GM18907 (cell line): ENCODE data around the gene CBX1.
A peak's percentile ranks its signal among the peaks of the same experiment; 100 is the strongest.
"Not testable (repeated sequence)": the region's sequence is repeated elsewhere in the genome, so short reads cannot be mapped to it uniquely, and the experiment has no call there.

Source experiments
- ATAC-seq: cut with Tn5 transposase; IDR thresholded peaks from one replicate; pipeline ENCODE4 v1.9.1; 2021; ENCODE audit warnings: mild to moderate bottlenecking, moderate library complexity; ENCODE audit not compliant: unreplicated experiment

The CBX1 gene

DNA sequence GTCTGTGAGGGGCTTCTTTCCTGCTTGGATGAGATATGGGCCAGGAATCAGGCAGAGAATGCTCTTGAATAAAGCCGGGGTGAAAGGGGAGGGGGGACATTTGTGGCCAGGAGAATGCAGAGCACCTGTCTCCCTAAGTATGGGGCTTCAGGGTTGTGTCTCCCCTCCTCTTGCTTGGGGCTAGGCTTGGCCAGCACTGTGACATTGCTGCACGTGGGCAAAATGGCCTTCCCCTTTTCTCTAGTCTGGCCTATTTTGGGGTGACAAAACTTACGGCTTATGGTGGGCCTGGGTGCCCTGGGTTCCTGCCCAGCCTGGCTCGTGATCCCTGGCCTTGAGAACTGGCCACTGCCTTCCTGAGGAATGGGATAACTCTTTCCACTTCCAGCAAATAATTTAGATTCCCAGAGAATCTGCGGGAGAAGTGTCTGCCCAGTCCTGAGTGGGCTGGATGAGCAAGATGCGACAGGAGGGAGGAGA lies 47.5 kb downstream of the CBX1 start:
- no peak for ATAC-seq

DNA sequence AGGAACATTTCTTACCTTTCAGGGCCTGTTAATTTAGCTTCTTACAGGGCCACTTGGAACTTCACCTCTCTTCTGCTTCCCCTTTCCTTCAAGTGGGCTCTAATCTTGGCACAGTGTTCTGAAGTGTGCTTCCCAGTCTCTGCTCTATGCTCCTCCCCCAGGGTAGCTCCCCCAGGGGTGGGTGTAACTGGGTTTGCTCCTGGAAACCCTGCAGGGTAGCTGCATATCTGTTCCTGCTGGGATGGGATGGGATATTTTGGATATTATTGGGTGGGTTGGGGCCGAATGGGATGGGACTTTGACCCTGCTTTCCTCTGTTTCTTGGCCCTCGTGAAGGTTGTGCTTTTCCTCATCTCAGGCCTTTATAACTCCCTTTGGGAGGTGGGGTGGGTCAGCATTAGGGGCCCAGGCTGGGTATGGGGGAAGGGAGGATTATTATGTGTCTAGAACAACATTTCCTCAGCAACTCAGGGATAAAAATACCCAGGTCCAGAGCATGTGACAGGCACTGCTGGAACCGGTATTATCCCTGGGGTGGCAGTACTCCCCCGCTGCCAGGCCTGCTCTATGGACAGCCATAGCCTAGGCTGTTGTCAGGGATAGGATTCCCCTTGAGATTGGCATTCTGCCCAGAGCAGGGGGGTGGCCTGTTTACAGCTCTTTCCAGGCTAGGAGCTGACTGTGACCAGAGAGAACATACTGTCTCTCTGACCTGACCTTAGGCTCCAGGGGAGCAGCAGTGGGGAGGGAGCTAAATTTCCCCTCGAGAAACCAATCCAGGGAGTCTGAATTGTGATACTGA lies 48.1 kb downstream of the CBX1 start:
- ATAC-seq = no peak

DNA sequence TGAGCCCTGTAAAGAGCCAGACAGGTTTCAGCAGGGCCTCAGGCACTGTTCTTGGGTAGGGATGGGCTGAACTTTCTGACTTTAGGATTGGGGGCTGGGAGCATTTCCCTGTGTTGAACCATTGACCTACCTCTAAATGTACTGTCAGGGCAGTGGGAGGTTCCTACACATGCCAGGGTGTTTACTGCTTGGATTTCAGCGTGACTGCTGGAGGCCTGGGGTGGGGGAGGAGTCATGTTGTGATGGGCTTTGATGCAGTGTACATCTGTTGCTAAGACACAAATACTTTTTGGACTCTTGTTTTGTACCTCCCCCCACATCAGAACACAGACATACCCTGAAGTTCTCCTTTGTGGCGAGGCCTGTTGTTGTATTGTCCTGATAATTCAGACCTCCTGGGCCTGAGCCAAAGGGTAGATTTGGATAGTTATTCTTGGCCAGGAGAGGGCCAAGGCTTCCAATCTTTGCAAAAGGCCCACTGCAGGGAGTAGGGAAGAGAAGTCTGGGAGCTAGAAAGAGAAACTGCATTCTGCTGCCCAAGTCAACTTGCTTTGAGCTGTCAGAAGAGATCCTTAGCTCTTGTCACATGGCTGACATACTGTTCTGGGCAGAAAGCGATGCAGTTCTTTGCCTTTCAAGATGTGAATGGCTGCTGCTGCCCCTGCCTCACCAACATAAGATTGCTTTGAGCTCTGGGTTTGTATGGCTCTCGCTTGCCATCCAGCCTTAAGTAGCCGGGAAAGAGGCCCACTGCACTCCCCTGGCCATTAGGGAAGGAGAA lies 49.4 kb downstream of the CBX1 start:
- no peak for ATAC-seq

DNA sequence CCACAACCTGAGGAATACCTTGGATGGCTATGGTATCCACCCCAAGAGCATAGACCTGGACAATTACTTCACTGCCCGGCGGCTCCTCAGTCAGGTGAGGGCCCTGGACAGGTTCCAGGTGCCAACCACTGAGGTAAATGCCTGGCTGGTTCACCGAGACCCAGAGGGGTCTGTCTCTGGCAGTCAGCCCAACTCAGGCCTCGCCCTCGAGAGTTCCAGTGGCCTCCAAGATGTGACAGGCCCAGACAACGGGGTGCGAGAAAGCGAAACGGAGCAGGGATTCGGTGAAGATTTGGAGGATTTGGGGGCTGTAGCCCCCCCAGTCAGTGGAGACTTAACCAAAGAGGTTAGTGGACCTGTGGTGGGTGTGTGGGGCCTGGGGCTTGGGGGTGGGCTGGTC lies 50.0 kb downstream of the CBX1 start:
- ATAC-seq = no peak

DNA sequence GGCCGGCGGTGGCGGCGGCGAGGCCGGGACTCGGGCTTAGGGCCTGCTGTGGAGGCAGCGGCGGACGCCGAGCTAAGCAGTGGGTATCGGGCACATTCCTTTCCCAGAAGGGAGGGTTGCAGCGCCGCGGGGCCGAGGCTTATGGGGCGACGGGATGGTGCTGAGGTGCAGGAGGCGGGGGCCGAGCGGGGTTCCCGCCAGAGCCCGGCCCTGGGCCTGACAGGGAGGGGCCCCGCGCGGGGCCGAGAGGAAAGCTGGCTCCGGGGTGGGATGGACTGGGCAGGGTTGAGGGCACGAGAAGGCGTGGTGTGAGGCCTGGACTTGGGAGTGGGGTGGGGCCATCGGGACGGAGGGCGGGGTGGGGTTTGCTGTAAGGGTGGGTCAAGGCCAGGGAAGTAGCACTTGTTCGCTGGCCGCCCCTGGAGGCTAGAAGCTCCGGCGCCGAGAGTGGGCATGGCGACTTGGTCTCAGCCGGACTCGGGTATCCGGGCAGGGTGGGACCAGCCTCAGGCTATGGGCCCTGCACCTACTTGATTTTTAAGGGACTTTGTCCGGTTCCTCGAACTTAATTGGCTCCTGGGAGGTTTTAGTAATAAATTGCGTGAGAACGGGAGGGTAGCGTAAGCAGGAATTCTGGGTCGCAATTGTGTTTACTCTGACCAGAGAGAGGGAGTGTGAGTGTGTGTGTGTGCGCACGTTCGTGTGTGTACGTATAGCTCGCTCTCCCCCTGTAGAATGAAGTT lies 52.7 kb downstream of the CBX1 start:
- ATAC-seq = peak; percentile 43

DNA sequence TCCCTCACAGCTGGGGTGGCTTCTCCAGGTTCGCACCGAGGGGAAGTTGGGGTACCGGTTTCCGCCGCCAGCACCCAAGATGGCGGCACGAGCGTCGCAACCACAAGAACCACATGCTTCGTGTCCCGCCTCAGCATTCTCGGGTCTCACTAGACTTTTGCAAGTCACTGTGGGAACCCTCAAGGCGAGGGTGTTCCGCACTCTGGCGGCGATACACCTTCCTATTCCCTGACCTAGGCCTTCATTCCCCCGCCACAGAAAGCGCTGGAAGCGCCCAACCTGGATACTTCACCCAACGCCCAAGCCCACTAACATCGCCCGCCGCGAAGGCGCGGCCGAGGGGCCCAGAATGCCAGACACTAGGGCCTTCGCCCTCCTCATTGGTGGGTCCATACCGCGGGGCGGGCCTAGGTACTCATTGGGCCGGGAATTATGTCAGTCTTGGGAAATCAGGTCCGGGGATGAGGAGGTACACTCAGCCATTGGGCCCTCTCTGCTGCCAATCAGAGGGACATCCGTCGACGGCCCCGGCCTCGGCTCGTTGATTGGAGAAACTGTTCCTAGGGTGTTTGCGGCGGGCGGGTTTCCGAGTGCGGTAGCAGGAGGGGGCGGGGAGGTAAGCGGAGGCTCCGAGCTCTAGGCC lies 53.4 kb downstream of the CBX1 start, which contains the start of gene NFE2L1:
Gene NFE2L1, plus strand, starts transcription at position 619 of the 643 bp plus-strand sequence. CDS start 2,760 bp downstream, outside the sequence.
- ATAC-seq = peak; percentile 90

DNA sequence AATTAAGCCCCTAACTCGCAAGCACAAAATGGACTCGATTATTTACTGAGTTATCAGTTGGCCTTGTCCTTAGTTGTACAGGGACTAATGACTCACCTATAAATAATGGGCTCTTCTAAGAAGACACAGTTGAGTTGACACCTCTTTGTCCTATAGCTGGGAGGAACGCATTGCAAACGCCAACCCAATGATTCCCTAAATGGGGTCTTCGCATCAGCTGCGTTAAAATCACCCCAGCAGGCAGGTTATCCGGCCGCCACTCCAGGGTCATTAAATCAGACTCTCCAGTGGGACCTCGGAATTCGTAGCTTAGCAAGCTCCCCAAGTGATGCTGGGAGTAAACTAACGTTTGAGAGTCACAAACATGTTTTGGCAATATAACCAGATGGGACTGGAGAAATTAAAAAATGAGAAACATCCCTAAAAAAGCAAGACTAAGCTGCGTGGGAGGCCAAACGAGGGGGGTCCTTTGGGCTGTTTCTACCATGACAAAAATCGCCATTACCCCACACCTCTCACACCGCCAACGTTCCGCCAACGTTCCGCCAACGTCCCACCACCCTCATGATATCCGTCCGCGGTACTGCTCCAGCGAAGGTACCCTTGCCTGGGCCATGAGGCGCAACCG lies 54.1 kb downstream of the CBX1 start:
- no peak for ATAC-seq

DNA sequence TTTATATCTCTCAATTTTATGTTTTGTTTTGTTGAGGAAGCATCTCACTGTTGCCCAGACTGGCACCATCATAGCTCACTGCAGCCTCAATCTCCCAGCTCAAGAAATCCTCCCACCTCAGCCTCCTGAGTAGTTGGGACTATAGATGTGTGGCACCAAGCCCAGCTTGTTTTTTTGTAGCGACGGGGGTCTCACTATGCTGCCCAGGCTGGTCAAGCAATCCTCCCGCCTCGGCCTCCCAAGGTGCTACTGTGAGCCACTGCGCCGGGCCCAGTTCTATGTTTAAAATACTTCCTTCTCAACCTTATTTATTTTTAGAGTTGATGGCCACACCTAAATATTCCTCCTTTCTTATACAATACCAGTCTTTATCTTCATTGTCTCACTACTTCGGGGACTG lies 55.0 kb downstream of the CBX1 start:
- ATAC-seq = no peak

DNA sequence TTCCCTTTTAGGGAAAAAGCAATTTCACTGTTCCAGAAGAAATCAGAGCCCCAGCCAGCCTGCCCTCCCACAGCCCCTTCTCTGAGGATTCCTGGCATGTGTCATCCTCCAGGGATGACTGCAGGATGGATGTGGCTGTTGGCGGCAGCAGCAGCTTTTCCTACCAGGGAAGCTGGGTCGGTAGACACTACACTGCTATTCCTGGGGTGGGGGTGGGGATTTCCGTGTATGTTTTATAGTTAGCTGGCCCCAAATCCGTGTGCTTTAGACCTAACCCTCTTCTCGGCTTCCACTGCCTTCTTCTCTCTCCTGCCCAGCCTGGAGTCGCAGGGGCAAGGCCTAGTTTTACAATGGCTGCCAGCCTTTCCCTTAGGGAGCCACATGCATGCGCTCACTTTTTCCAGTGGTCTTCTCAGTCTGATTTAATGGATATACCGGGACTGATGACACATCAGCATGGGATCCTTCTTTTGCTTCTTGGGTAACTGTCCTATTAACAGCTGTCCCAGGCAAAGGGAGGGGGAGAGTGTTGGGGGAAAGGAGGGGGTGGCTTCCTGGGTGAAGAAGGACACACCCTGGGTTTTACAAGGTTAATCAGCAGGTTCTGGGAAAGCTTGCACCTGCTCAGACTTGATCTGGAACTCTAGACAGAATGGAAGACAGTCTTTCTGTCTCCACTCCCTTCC lies 55.8 kb downstream of the CBX1 start:
- ATAC-seq = no peak

DNA sequence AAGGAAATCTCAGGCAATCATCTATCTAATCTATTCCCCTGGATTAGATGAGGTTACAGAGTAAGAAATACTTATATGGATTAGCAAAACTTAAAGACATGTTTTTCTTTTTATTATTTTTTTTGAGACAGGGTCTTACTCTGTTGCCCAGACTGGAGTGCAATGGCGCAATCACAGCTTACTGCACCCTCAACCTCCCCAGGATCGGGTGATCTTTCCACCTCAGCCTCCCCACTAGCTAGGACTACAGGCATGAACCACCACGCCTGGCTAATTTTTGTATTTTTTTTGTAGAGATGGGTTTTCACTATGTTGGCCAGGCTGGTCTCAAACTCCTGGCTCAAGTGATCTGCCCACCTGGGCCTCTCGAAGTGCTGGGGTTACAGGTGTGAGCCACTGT lies 56.4 kb downstream of the CBX1 start:
- ATAC-seq = no peak

DNA sequence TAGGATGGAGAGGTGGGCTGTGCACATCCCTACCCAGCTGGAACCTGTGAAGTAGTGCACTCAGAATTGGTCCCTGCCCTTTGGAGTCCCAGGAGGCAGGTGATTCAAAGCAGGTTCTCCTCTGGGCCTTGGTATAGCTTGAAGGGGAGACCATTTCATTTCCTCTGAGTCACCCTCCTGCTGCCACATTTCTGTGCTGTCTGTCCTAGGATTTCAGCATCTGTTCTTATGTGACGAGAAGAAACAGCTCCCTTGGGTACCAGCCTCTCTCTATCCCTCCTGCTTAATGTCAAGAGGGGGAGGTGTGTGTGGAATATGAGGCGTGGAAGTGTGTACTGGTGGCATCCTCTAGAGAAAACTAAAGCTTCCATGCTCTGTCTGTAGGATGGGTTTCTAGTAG lies 58.1 kb downstream of the CBX1 start:
- no peak for ATAC-seq

DNA sequence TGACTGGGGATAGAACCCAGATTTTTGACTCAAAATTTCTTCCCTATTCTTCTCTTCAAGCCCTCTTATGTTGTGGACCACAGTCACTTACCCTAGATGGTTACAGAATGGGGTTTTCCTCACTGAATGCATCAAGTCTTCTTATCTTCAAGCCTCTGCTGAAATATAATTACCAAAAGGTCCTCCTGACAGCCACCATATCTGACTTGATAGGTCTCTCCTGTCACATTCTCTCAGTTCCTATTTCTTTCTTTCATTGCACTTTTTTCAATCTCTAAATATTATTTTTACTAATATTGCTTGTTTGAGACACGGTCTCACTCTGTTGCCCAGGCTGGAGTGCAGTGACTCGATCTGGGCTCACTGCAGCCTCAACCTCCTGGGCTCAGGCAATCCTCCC lies 62.6 kb downstream of the CBX1 start:
- no peak for ATAC-seq

DNA sequence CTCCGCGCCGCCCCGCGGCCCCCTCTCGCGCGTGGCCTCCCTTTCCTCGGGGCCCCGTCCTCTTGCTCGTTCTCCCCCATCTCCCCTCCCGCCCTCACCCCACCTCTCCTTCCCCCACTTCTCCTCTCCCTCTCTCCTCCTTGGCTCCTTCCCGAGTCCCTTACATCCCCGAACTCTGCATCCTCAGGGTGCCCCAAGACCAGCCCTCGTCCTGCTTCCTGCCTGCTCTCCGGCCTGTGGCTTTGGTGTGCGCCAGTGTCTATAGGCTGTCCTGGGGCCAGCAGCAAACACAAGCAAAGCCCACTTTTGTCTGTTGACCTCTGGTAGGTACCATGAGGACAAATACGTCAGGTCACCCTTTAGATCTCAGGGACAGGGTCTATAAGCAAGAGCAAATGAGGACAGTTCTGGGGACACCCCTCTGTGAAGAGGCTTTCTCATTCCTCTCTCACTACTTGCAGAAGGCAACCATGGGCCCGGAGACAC lies 63.4 kb downstream of the CBX1 start:
- no peak for ATAC-seq

DNA sequence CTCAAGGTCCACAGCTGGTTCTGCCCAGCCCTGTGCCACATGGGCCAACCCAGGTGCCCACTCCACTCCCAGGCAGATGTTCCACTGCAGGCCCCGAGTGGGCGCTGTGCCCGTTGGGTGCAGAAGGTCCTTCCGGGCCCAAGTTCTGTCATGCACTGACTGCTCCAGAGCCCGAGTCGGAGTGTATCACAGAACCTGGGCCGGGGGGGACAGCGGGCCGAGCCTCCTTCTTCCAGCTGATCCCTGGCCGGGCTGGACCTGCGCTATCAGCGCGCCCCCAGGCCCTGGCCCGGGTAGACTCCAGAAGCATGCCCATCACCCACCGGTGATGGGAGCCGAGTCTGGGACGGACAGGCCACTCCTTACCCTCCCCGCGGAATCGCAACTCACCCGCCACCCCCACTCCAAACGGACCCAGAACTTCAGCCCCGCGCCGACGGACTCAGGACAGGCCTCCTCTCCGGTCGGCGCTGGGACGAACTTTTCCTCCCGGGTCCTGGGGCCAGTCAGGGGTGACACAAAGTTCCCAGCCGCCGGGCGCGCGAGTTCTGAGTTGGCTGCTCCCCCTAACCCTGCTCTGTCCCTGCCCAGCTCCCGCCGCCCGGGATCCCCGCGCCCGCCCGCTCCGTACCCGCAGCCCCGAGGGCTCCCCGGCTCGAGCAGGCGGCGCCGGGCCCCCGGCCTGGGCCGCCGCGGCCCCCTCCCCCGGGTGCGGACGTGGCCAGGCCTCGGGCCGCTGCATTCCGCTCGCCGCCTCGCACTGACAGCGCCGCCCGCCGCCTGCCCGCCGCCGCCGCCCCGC lies 64.0 kb downstream of the CBX1 start, which contains the start of gene COPZ2:
Gene COPZ2, minus strand, starts transcription at position 762 of the 802 bp plus-strand sequence. Its CDS starts 20 bp downstream, at position 742.
- peak; percentile 55 for ATAC-seq

DNA sequence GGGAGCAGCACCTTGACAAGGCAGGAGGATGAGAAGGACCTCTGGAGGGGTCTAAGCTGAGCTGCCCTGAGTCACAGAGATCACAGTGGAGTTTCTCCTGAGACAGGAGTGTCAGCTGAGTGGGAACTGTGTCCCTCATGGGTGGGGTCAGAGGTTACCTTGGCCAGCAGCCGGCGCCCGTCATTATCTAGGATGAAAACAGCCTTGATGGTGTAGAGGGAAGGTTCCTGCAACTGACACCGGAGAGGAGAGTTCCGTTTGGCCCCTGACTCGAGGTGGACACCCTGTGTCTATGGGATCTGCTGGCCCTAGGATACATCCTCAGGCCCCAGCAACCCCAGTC lies 64.6 kb downstream of the CBX1 start:
- no peak for ATAC-seq

DNA sequence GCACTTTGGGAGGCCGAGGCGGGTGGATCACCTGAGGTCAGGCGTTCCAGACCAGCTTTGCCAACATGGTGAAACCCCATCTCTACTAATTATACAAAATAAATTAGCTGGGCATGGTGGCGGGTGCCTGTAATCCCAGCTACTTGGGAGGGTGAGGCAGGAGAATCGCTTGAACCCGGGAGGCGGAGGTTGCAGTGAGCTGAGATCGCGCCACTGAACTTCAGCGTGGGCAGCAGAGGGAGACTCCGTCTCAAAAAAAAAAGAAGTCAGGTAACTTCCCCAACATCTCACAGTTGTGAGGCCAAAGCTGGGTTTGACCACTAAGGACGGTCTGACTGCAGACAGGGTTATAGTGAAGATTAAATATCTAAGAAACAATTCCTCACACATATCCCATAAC lies 66.5 kb downstream of the CBX1 start:
- not testable (repeated sequence) for ATAC-seq

DNA sequence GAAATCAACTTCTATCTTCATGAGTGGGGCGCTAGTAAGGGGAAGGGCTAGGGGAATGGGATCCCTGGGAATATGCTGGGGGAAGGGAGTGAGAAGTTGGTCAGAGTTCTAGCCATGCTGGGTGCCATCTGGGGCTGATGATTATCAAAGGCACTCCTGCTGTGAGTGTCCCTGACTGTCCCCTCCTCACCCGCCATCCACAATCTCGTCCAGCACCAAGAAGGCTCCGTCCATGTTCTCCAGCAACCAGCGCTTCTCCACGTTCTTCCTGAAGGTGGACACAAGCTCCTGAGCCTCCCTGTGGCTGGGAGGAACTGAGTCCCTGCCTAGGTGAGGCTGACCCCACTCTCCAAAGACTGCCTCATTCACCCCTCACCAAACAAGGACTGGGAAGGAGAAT lies 69.3 kb downstream of the CBX1 start:
- no peak for ATAC-seq

DNA sequence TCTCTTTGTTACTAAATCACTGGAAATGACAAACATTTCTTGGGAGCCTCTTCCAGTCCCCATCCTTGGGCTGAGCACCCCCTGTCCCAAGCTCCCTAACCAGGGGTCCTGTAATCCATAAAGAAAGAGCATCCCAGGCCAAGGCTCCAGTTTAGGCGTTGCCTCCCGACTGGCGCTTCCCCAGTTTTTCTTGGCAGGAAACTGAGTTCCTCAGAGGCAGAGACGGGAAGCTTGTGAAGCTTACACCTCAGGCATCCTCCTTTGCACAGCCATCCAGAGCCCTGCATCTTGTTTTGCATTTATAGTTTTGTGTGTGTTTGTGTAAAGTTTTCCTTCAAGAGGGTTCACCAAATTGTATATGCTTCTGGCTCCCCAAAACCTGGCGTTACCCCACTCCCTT lies 70.7 kb downstream of the CBX1 start:
- ATAC-seq = no peak

DNA sequence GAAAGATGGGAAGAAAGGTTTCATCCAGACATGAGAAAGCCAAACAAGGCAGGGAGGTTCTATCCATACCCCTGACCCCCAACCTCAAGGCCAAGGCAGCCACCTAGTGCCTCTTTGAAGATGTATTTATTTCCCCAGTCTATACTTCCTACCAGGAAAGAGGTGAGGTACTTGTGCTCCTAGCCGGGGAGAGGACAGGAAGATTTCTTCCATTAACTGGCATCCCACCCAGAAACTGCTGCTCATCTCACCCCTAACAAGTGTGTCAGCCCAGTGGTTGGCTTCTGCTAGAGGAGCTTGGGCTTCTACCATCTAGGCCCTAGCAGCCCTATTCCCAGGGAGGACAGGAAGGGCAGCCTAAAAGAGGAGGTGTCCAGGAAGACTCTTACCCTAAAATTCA lies 72.5 kb downstream of the CBX1 start:
- ATAC-seq = no peak
